H1 (cell line): ENCODE measurements around the gene RRAD.

Experiments used
- CBX5 ChIP-seq: fragments of 300-800, 300-1000 bp; sonication (generic); IDR thresholded peaks from 2 replicates; pipeline ENCODE4 v1.7.1; 2016; ENCODE audit warnings: antibody characterized with exemption, low read length, low read depth
- JUND ChIP-seq: IDR thresholded peaks from 2 replicates; pipeline ENCODE4 v1.6.1; 2011; ENCODE audit warnings: mild to moderate bottlenecking, improper control_type of control experiment, low read length
- RAD21 ChIP-seq, 2 experiments: IDR thresholded peaks in 1 of 2; conservative IDR thresholded peaks in 1 of 2; 2 replicates each; pipeline ENCODE4 v1.6.1; 2011; ENCODE audit warnings: low read depth in 2 of 2, low read length in 2 of 2, improper control_type of control experiment in 1 of 2, inconsistent platforms in 1 of 2, mild to moderate bottlenecking in 1 of 2, moderate library complexity in 1 of 2
- TCF12 ChIP-seq: IDR thresholded peaks from 2 replicates; pipeline ENCODE4 v1.6.1; 2011; ENCODE audit warnings: low read depth, mild to moderate bottlenecking, low read length
- TF ChIP-seq, protein P1 (sequence below), 3 experiments: IDR thresholded peaks; 1 replicate in 2 of 3; 2 replicates in 1 of 3; pipeline versions ENCODE4 v1.5.1 to v1.6.1; 2011; ENCODE audit warnings: low read length in 3 of 3, mild to moderate bottlenecking in 3 of 3, inconsistent platforms in 2 of 3, low read depth in 1 of 3, moderate library complexity in 1 of 3; ENCODE audit not compliant: insufficient read depth in 1 of 3; ENCODE audit errors: control extremely low read depth in 1 of 3

DNA sequence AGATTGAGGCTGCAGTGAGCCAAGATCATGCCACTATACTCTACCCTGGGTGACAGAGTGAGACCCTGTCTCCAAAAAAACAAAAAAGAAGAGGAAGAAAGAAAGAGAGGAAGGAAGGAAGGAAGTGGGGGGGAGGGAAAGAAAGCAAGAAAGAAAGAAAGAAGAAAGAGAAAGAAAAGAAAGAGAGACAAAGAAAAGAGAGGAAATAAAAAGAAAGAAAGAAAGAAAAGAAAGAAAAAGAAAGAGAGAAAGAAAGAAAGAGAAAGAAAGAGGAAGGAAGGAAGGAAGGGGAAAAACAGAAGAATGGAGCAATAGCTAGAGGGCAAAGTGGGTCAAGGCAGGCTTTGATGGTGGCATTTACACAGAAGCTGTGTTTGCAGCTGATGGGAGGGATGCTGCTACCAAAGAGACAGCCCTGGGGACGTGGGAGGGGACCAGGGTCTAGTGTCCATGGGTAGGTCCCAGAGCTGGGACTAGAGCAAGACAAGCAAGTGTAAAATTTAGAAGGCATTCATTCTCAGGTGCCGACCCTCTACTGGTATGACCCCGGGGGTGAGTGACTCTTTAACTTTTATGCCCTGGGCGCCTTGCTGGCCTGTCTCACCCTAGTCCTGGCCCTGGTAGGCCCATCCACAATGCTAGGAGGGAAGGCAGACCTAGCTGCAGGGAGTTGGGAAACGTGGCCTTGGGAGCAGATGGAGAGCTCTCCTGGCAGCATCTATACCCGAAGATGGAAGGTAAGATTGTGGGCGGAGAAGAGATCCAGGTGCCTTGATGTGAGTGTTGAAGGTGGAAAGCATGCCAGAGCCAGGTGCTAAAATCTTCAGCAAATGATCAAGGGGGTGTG lies 33.7 kb upstream of the RRAD start:
- TF ChIP-seq JUND (no peak), TCF12 (no peak), RAD21 (IDR thresholded peaks at IDR 0.05 in 1 of 2, conservative IDR thresholded peaks at IDR 0.05 in 1 of 2; ENCODE audit: low read depth in 2 of 2, low read length in 2 of 2) (no peak), CBX5 (no peak)
- TF ChIP-seq, protein P1, sequence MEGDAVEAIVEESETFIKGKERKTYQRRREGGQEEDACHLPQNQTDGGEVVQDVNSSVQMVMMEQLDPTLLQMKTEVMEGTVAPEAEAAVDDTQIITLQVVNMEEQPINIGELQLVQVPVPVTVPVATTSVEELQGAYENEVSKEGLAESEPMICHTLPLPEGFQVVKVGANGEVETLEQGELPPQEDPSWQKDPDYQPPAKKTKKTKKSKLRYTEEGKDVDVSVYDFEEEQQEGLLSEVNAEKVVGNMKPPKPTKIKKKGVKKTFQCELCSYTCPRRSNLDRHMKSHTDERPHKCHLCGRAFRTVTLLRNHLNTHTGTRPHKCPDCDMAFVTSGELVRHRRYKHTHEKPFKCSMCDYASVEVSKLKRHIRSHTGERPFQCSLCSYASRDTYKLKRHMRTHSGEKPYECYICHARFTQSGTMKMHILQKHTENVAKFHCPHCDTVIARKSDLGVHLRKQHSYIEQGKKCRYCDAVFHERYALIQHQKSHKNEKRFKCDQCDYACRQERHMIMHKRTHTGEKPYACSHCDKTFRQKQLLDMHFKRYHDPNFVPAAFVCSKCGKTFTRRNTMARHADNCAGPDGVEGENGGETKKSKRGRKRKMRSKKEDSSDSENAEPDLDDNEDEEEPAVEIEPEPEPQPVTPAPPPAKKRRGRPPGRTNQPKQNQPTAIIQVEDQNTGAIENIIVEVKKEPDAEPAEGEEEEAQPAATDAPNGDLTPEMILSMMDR (IDR thresholded peaks at IDR 0.05; ENCODE audit: control extremely low read depth in 1 of 3, insufficient read depth in 1 of 3, low read depth in 1 of 3, low read length in 3 of 3) = no peak
